Posterior cingulate gyrus (tissue), 11 donors: ENCODE measurements around the gene TK1.
"Not testable (repeated sequence)": the region's sequence is repeated elsewhere in the genome, so short reads cannot be mapped to it uniquely, and the experiment has no call there.

Experiments used
- DNase-seq, 10 donors: peaks; one replicate each; pipeline versions ENCODE4 v3.0.0 to v3.0.0-alpha.2; 2020 to 2021; ENCODE audit warnings: mixed read lengths in 3 of 10
- intact Hi-C: fragments of 100-400 bp; cut with DNase I; formaldehyde crosslinking; loops from one replicate; pipeline ENCODE4 v1.15.1; 2023

Gene TK1

DNA sequence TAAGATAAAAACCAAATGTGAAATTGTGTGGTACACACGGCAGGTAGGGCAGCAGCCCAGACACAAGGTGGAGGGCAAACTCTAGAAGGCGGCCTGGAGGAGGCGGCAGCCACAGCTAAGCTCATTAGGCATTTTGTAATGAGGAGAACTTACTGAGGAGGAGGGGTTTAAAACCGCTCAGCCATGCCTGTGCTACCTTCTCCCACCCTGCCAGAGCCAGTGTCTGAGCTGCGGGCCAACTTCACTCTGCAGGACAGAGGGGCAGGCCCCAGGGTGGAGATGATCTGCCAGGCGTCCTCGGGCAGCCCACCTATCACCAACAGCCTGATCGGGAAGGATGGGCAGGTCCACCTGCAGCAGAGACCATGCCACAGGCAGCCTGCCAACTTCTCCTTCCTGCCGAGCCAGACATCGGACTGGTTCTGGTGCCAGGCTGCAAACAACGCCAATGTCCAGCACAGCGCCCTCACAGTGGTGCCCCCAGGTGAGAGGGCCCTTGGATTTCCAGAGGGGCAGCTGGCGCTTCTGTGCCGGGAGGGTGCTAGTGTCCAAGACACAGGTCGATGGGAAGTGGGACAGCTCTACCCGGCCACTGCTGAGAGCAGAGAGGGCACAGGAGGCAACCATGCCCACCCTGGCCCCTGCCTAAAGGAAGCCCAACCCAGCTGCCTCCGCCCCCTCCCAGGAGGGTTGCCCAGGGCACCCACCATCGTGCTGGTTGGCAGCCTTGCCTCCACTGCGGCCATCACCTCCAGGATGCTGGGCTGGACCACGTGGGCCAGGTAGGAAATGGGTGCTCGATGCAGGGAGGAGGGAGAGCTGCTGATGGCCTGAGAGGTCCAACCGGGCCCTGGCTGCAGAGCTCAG is 22.7 kb downstream of the TK1 start:
- intact Hi-C loops: no loop called here

DNA sequence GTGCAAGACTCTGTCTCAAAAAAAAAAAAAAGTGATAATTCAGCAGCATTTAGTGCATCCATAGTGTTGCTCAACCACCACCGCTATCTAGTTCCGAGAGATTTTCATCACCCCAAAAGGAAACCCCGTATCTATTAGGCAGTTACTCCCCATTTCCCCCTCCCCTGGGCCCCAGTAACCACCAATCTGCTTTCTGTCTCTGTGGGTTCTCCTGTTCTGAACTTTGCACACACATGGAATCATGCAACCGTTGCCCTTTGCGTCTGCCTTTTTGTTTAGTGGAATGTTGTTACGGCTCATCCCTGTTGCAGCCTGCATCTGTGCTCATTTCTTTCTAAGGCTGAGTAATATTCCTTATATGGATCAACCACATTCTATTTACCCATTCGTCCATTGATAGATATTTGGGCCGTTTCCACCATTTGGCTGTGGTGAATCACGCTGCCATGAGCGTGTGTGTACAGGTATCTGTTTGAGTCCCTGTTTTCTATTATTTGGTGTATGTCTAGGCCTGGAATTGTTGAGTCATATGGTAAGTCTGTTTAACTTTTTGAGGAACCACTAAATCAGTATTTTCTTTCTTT is 27.2 kb downstream of the TK1 start:
- DNase-seq: no peak
- intact Hi-C loops: no loop called here

More for the DNA sequence above, 22.7 kb downstream of the TK1 start:
- no peak for DNase-seq

DNA sequence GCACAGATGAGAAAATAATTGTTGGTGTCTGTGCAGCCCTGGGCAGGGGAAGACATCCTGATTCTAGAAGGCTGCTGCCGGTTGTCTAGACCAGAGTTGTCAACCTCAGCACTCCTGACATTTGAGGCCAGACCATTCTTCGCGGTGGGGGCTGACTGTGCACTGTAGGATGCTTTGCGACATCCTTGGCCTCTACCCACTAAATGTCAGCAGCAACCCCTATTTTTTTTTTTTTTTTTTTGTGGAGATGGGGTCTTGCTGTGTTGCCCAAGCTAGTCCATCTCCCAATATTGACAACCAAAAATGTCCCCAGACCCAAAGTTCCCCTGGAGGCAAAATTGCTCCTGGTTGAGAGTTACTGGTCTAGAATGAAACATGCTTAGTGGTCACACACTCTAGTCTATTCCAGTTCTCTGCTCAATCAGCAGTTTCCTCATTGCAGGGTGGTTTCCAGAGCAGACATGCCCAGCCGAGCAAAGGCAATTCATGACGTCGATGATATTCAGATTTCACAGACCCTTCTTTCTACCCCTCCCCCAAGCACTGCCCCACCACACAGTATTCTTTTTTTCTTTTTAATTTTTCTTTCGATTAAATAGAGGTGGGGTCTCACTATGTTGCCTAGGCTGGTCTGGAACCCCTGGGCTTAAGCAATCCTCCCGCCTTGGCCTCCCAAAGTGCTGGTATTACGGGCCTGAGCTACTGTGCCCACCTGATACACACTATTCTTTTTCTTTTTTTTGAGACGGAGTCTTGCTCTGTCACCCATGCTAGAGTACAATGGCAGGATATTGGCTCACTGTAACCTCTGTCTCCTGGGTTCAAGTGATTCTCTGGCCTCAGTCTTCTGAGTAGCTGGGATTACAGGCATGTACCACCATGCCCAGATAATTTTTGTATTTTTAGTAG is 31.7 kb downstream of the TK1 start:
- DNase-seq: no peak
- intact Hi-C loops: no loop called here

DNA sequence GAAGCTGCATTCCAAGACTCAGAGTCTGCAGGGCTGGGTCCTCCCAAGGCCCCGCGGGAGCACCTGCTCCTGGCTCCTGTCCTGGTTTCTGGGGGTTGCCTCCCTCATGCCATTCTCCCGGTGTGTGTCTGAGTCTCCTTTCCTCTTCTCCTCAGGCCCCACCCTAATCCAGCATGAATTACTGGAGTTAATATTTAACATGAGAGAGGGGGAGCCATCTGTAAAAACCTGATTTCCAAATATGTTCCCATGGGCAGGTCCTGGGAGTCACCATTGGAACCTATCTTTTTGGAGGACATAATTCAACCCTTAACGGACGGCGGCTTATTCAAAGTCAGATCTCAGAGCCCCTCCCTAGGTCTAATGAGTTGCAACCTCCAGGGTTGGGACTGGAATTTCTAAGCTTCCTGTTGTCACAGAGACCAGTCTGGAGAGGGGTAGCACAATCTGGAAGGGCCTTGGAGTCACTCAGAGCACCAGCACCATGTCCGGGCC is 35.3 kb downstream of the TK1 start:
- intact Hi-C loops: no loop called here
- DNase-seq: no peak

DNA sequence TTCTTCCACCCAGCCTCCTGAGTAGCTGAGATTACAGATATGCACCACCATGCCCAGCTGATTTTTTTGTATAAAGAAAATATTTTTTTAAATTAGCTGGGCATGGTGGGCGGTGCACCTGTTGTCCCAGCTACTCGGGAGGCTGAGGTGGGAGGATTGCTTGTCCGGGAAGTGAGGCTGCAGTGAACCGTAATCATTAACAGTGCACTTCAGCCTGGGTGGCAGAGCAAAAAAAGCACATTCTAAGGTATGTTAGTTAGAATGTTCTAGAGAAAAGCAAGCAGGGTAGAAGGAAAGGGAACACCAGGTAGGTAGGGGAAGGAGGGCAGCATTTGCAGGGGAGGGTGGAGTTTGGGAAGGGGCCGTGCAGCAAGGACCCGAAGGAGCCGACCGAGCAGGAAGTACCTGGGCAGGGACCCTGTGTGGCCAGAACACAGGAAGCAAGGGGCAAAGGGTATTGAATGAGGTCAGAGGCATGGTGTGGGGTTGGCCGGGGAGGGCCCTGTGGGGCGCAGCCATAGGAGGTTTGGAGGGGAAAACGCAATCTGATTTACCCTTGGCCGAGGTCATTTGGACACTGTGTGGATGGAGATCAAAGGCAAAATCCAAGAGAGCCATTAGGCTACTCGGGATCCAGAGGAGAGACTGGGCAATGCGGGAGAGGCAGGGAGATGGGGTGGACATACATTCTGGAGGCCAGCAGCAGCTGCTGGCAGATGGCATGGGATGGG is 38.4 kb downstream of the TK1 start:
- DNase-seq: no peak
- intact Hi-C loops: no loop called here

DNA sequence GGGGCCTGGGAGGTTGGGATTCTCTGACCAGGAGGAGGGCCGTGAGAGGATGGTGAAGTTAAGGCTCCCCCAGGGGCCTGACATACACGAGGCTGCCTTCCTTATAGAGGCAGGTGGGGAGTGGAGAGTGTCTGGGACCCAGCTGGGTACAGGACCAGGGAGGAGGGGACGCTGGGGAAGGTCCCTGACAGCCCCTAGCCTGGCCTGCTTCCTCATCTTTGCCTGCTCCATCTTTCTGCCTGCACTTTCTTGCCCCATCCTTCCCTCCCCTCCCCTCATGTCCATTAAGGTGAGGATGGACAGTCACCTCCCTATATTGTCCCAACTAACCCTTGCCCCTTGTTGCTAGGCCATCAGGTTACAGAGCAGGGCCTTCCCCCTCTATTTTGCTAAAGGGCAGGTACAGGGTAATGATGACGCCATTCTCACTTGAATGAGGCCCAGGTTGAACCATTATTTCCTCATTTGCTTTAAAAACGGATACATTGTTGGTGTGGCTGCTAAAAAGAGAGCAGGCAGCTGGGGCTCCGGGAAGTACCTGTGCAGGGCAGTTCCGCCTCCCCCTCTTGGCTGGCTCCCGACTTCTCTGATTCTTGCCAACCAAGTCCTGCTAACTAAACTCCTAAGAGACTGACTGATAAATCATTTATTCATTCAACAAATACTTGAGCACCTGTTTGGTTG is 39.4 kb downstream of the TK1 start:
- intact Hi-C loops: no loop called here
- no peak for DNase-seq

DNA sequence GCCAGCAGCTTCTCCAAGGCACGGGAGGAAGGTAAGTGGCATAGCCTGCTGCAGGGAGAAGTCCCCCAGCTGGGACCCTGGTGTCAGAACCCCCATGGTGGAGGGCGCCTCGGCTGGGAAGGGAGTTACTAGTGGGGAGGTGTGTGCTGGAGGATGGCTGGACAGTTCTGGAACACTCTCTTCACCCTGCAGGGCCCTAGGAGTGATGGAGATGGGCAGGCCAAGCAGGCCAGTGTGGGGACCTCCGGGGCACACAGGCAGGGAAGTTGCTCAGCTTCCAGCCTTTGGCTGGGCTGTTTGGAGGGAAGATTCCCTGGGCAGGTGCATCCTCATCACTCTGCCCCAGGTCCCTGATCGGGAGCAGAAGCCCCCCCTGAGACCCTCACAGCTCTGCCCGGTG is 40.0 kb downstream of the TK1 start:
- DNase-seq: no peak
- intact Hi-C loops: no loop called here

DNA sequence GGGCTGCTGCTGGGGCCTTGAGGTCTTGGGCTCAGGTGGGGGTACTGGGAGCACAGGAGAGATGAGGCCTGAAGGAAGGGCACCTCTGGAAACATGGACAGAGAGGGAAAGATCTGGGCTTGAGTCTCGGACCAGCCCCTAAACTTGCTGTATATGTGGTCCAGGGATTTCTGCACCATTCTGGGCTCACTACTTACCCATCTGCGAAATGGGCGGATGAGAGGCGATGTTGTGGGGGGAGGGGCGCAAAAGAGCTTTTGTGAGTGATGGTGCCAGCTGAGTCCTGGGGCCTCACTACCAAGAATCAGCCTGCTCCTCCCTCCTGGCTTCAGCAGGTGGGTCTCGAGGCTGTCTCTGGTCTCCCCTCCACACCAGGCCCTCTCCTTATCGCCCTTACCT is 40.4 kb downstream of the TK1 start:
- intact Hi-C loops: no loop called here
- no peak for DNase-seq

DNA sequence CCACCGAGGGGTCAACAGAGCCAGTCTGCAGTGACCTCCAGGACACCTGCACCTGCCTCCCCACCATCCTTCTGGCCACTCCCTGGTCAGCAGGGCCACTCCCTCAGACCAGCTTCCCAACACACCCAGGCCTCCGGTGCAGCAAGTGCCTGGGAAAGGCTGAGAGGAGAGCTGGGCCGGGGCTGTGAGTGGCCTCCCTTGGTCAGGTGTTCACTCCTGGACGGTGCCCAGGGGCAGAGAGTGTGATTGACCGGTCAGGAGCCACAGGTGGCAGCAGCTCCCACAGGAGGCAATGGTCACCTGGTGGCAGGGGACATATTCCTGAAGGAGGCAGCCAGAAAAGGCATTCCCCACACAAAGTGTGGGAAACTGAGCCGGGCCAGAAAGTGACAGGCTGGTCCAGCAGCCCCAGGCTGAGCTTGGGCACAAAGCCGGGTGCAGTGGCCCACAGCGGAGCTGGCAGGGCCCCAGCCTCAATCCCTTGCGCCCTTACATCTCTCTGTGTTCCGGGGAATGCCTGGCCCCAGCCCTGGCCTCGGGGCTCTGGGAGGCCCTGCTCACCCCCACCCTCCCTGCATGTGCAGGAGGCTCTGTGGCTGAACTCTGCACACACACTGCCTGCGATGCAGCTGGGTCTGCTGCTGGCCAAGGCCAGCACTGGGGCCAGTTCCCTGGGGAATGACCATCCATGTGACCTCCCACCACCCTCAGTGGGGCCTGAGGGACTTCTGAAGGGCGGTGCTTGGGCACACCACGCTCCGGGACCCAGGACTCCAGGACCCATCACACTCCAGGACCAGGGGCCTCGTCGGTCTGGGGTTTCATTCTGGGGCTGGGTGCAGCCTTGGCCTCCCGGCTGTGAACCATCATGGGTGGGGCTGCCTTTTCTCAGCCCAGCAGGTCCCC is 41.9 kb downstream of the TK1 start:
- DNase-seq: peak; percentile 28 to 92 (median 44)
- intact Hi-C loops: no loop called here

DNA sequence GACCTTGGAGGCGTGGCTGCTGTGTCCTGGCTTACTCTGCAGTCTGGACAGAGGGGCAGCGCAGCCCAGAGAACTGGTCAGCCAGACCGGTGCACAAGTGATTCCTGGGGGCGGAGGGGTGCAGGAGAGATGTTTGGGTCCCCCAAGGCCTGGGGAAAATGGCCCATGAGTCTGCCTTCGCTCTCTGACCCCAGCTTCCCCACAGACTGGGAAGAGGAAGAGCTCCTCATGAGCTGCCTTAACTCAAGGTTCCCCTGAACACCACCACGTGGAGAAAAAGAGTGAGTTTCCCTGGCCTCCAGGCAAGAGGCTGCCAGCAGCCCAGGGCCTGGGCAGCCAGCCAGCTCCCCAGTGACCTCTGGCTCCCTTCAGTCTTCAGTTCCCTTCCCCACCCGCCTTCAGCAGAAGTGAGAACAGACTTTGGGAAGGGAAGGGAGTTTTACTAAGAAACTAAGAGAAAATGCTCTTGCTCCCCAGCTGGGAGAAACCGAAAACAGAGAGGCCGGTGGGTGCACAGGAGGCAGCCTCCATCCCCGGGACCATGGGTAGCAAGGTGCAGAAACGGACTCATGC is 42.6 kb downstream of the TK1 start:
- intact Hi-C loops: no loop called here
- peak; percentile 43 to 94 (median 60) for DNase-seq

DNA sequence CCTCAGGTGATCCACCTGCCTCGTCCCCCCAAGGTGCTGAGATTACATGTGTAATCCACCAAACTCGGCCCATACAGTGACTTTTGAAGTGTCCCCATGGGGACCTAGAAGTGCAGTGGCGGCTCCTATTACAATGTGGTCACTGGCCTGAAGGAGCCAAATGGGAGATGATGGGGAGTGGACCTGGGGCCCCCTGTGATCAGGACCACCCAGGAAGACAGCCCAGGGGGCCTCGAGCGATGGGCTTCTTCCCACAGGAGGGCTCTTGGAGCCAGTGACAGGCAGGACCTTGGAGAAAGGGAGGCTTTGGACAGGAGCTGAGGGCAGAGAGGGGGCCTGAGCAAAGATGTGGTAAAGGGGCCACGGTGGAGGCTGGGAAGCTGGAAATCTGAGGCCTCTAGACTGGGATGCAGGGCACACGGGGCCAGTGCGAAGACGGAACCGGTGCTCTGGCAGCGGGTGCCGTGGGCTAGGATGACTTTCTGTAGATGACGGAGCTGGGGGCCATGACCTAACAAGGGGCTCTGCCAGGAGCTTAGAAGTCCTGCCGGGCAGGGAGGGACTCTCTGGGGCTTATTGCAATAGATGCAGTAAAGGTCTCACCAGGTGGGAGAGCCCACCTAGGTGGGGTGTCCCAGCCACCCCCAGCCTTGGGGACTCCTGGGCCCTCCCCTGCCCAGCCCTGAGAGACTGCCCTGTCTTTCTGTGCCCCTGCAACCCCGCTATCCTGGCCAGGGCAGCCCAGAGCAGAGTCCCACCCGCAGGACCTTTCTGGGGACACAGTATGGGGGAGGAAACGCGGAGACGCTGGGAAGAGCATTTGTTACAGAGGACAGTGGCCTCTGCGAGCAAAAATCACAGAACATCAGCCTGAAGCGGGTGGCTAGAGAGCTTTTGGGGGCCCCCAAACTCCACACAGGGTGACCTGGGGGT is 43.4 kb downstream of the TK1 start:
- intact Hi-C loops: no loop called here
- DNase-seq: no peak

DNA sequence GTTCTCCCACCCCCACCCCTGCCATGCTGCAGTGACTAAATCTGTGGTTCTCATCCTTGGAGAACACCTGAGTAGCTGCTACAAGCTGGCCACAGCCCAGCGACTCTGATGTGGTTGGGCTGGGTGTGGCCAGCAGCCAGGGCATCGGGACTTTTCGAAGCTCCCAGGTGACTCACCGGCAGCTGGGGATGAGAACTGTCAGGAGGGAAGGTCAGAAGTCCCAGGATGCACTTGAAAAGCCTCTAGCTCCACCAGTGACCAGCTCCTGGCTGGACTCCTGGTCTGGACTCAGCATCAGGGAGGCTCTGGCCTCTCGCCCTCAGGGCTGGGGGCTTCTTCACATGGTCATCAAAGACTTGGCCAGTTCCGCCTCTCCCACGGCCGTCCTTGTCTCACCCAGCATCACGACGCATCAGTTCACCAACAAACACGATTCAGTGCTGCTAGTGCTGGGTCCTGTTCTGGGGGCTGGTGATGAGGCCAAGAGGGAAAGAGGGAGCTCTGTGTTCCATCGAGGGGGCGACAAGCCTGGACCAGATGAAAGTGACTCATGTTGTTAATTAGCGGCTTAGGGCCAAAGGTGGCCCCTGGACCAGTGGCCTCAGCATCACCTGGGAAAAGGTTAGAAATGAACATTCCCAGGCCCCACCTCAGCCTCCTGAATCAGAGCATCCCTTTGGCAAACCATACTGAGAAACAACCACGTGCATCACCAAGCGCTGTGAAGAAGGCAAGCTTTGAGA is 44.6 kb downstream of the TK1 start:
- intact Hi-C loops: no loop called here
- DNase-seq: no peak

DNA sequence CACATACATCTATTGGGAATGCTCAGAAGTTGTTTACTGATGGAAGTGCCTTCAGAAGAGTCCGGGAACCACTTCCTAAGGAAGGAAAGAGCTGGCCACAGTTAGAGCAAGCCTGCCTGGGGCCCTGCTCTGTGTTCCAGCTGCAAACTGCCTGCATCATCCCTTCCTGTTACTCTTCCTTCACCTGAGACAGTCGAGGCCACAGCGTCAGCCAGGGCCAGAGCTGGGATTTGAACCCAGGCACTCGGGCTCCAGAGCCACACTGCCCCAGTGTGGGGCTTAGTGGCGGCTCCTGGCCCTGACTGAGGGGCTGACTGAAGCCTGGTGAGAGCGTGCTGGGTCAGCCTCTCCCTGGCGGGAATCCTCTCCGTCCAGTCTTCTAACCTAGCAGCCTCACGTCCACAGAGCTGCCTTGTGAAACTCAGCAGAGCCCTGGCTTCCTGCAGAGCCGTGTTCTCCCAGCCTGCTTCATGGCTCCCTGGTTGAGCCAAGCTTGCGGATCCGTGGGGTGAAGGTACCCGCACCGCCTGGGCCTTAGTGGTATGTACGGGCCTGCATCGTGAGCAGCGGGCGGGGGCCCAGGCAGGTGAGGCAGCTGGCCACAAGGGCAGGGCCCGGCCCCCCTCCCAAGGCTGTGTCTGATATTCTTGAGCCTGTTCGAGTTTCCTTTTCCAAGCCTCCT is 45.3 kb downstream of the TK1 start:
- intact Hi-C loops: no loop called here
- DNase-seq: peak in 1 of 10 donors; percentile 75

DNA sequence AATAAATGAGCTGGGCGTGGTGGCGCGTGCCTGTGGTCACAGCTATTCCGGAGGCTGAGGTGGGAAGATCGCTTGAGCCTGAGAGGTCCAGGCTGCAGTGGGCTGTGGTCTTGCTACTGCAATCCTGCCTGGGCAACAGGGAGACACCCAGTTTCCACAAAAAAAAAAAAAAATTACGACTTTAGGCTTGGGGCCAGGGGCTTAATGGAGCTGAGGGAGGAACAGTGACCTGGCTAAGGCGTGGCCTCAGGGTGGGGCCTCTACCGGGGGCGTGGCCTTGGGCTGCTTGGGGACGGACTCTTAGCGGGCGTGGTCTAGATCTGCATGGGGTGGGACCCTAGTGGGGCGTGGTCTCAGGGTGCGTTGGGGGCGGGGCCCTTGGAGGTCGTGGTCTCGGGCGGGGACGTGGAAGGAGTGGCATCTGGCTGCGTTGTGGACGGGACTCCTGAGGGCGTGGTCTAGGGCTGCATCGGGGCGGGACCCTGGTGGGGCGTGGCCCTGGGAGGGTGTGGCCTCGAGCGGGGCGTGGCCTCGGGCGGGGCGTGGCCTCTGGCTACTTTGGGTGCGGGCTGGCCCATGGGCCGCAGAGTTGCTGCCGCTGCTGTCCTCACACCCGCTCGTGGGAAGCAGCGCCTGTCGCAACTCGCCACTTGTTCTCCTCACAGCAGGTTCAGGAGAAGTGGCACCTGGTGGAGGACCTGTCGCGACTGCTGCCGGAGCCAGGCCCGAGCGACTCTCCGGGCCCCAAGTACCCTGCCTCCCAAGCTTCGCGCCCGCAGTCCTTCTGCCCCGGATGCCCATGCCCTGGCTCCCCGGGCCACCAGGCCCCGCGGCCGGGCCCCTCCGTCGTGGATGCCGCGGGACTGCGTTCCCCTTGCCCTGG is 46.4 kb downstream of the TK1 start:
- peak in 5 of 10 donors; percentile 22 to 93 (median 50) for DNase-seq
- intact Hi-C loops: no loop called here

DNA sequence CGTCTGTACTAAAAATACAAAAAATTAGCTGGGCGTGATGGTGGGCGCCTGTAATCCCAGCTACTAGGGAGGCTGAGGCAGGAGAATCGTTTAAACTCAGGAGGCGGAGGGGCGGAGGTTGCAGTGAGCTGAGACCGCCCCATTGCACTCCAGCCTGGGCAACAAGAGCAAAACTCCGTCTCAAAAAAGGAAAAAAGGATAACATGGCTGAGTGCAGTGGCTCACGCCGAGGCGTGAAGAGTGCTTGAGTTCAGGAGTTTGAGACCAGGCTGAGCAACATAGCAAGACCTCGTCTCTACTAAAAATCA is 47.0 kb downstream of the TK1 start:
- intact Hi-C loops: loop anchor here (10.0 kb wide), 1 partner anchor 285 kb away; no protein-coding TSS in a partner anchor
- DNase-seq: not testable (repeated sequence)
